GM12878 (cell line): ENCODE measurements around the gene NOD2. TPM values are rescaled to one million over a fixed set of nuclear protein-coding genes. Genes with fewer than 3 reads are reported as not detected.

Source experiments
- ATAC-seq: fragments of 200-7000 bp; cut with Tn5 transposase; 3 replicates; pipeline ENCODE4 v1.9.1; 2020; ENCODE audit warnings: mild to moderate bottlenecking, moderate library complexity
- BruUV-seq: library from RNA; stranded (reverse); fragments of 400-500 nt; replicated peaks from 2 replicates; lab custom pipeline; 2021; lab: Mats Ljungman, UMichigan
- CTCF ChIA-PET: fragments of 300-600 bp; sonication (Branson Sonifier 250); formaldehyde crosslinking; extraction: SDS; loops from one replicate; lab custom pipeline; 2021; ENCODE audit warnings: inconsistent platforms; lab: Yijun Ruan, JAX
- POLR2A ChIA-PET: fragments of 350-600 bp; formaldehyde crosslinking; extraction: SDS; loops from one replicate; lab custom pipeline; 2021; ENCODE audit warnings: inconsistent platforms; lab: Charles Lee
- RAD21 ChIA-PET: fragments of 300-600 bp; sonication (Branson Sonifier 250); formaldehyde crosslinking; loops from one replicate; lab custom pipeline; 2023; ENCODE audit warnings: antibody characterized with exemption; ENCODE audit not compliant: unreplicated experiment; lab: Charles Lee
- SMC1A ChIA-PET: fragments of 300-600 bp; sonication (Branson Sonifier 250); formaldehyde crosslinking; loops from one replicate; lab custom pipeline; 2023; ENCODE audit not compliant: unreplicated experiment, uncharacterized antibody; lab: Charles Lee
- DNase-seq: peaks from one replicate; pipeline ENCODE4 v3.0.0-alpha.2; 2011; ENCODE audit warnings: low read depth, low spot score
- FAIRE-seq: peaks from 3 replicates; lab custom pipeline; 2011; peaks lifted over from hg19 to GRCh38; lab: Jason Lieb, UNC
- H2AFZ ChIP-seq: 2 replicates; pipeline ENCODE4 v1.6.0; 2011; ENCODE audit warnings: low read depth, low read length, control low read depth; ENCODE audit not compliant: control insufficient read depth
- H3K27ac ChIP-seq: 2 replicates; pipeline ENCODE4 v1.5.1; 2011; ENCODE audit warnings: control low read depth; ENCODE audit not compliant: control insufficient read depth, insufficient read depth
- H3K27me3 ChIP-seq, 2 experiments: replicated peaks in 1 of 2; 2 replicates each; pipeline versions ENCODE4 v1.6.0 to v1.6.1; 2011; ENCODE audit warnings: low read length in 1 of 2; ENCODE audit not compliant: control insufficient read depth in 2 of 2, insufficient read depth in 2 of 2
- H3K36me3 ChIP-seq, 2 experiments: 2 replicates each; pipeline ENCODE4 v1.5.1; 2011; ENCODE audit warnings: low read length in 1 of 2; ENCODE audit not compliant: control insufficient read depth in 2 of 2, insufficient read depth in 2 of 2
- H3K4me1 ChIP-seq: 2 replicates; pipeline ENCODE4 v1.6.1; 2011; ENCODE audit warnings: mild to moderate bottlenecking, low read length, moderate library complexity, mixed read lengths; ENCODE audit not compliant: control insufficient read depth, insufficient read depth
- H3K4me2 ChIP-seq: 2 replicates; pipeline ENCODE4 v1.6.0; 2011; ENCODE audit warnings: control low read depth; ENCODE audit not compliant: control insufficient read depth, insufficient read depth
- H3K4me3 ChIP-seq: fragments of 200-600 bp; sonication (generic); 2 replicates; pipeline ENCODE4 v1.5.1; 2016
- H3K79me2 ChIP-seq: 2 replicates; pipeline ENCODE4 v1.6.0; 2011; ENCODE audit warnings: low read length; ENCODE audit not compliant: control insufficient read depth, insufficient read depth
- H3K9ac ChIP-seq: 2 replicates; pipeline ENCODE4 v1.8.0; 2011; ENCODE audit warnings: low read length, control low read depth, mixed read lengths; ENCODE audit not compliant: control insufficient read depth, insufficient read depth
- H3K9me3 ChIP-seq: replicated peaks from 3 replicates; pipeline ENCODE4 v1.5.1; 2011; ENCODE audit warnings: mild to moderate bottlenecking, low read length; ENCODE audit not compliant: control insufficient read depth, insufficient read depth
- H4K20me1 ChIP-seq: 2 replicates; pipeline ENCODE4 v1.6.0; 2011; ENCODE audit not compliant: control insufficient read depth, insufficient read depth
- BACH1 ChIP-seq: fragments of 450-650 bp; IDR thresholded peaks from 2 replicates; pipeline ENCODE4 v1.6.1; 2017; ENCODE audit warnings: mild to moderate bottlenecking, borderline replicate concordance
- USF1 ChIP-seq: IDR thresholded peaks from 2 replicates; pipeline ENCODE4 v1.6.1; 2011; ENCODE audit warnings: borderline replicate concordance, low read depth, mild to moderate bottlenecking, moderate library complexity, mixed read lengths, low read length; ENCODE audit not compliant: insufficient read depth; ENCODE audit errors: extremely low read length
- WGBS: methylation state at CpG from one replicate; pipeline ENCODE4 v1.1.6; 2016; ENCODE audit warnings: low lambda C conversion rate; ENCODE audit not compliant: insufficient replicate concordance, insufficient coverage; ENCODE audit errors: missing lambda C conversion rate; 5-methylcytosine and 5-hydroxymethylcytosine counted together
- in situ Hi-C: fragments of 300-500 bp; cut with MboI; formaldehyde crosslinking; loops from 9 replicates; pipeline ENCODE4 v1.14.3; 2018; ENCODE audit warnings: mixed read lengths
- intact Hi-C: fragments of 100-400 bp; cut with micrococcal nuclease; formaldehyde crosslinking; loops from one replicate; pipeline ENCODE4 v1.14.2; 2022; ENCODE audit not compliant: unreplicated experiment
- polyA plus RNA-seq, 11 experiments: library from polyadenylated mRNA; depleted of rRNA in 4 of 11; unstranded in 6 of 11; stranded (reverse) in 5 of 11; fragments of >200 nt; fragmentation: Nextera tagmentation in 4 of 11; fragmentation: Illumina TruSeq in 1 of 11; extraction: Ambion mirVana in 4 of 11; extraction: Trizol in 1 of 11; gene quantifications; 1 replicate in 1 of 11; 2 replicates in 10 of 11; pipeline versions ENCODE4 v1.2.1 to v1.2.3, GENCODE V29; 2011 to 2016; ENCODE audit warnings: inconsistent platforms in 2 of 11, missing spikeins in 2 of 11, low read depth in 1 of 11
- total RNA-seq, 4 experiments: library from RNA; depleted of rRNA in 3 of 4; stranded (reverse); fragments of >200 nt in 3 of 4; fragmentation: Illumina TruSeq in 1 of 4; extraction: Trizol in 1 of 4; gene quantifications; 2 replicates each; pipeline versions ENCODE4 v1.2.1 to v1.2.3, GENCODE V29; 2013 to 2021

Gene NOD2
- total and polyA plus RNA-seq, 10 of the 15 experiments (the other 5 are each of a cell fraction or from before 2014, with no cell fraction given): 1.0 to 18.6 (median 6.7) TPM

GRCh38 chr16:50735629-50736122 lies 42.3 kb downstream of the NOD2 start (continued):
- TF ChIP-seq USF1: no peak
- TF ChIP-seq, all 136 proteins: peak for 45

- Histone ChIP-seq H3K4me1 (peaks cover 30% of the 10 kb centered on the region), H3K27me3 (no peaks in the 10 kb centered on the region), H3K9me3 (no peaks in the 10 kb centered on the region), H3K4me2 (peak overlapping the region; percentile 31; the same call in 1 of the 2 replicates), H4K20me1 (no peaks in the 10 kb centered on the region), H3K36me3 (peaks cover 2% of the 10 kb centered on the region in 2 experiments; a peak in 1 of 4 replicates), H3K27ac (peak overlapping the region; percentile 55), H3K79me2 (no peaks in the 10 kb centered on the region), H3K9ac (no peak overlapping the region), H2AFZ (no peak overlapping the region), H3K4me3 (no peak overlapping the region)
- ChIA-PET POLR2A (interaction anchor here (0.5 to 4.0 kb wide), 12 partner anchors 8 to 660 kb away, joined by 3 to 37 read pairs (median 4); partner anchors contain the start of gene SNX20), SMC1A (interaction anchor here (0.7 to 5.1 kb wide), 21 partner anchors 9 to 73 kb away, joined by 3 to 54 read pairs (median 6); partner anchors contain the start of gene SNX20), CTCF (interaction anchor here (0.5 to 3.9 kb wide), 13 partner anchors 10 to 70 kb away, joined by 3 to 38 read pairs (median 5); partner anchors contain the start of gene SNX20)
- DNase-seq: no peak
- intact Hi-C loops (no loop called here), in situ Hi-C loops (no loop called here)
- no peak for FAIRE-seq
- ATAC-seq: no peak
- WGBS: 82% methylated on average over 9 of the region's 9 CpGs
- no peak for TF ChIP-seq BACH1
- TF ChIP-seq, all 136 proteins: peak for 0
- RAD21 ChIA-PET: interaction anchor here (0.9 to 4.5 kb wide), 10 partner anchors 9 to 71 kb away, joined by 3 to 58 read pairs (median 6); partner anchors contain the start of gene SNX20
- BruUV-seq: no TSS peak
Measured at GRCh38 chr16:50736448-50736847, 43.0 kb downstream of the NOD2 start.
